ENCODE measurements around the gene NUDC. TPM values are rescaled to one million over a fixed set of nuclear protein-coding genes. Genes with fewer than 3 reads are reported as not detected.

The NUDC gene
- total and polyA plus RNA-seq, 2 of the 13 experiments (the other 11 are each of a cell fraction or from before 2014, with no cell fraction given), result 34.7 to 104 TPM

- TF ChIP-seq, protein P1, sequence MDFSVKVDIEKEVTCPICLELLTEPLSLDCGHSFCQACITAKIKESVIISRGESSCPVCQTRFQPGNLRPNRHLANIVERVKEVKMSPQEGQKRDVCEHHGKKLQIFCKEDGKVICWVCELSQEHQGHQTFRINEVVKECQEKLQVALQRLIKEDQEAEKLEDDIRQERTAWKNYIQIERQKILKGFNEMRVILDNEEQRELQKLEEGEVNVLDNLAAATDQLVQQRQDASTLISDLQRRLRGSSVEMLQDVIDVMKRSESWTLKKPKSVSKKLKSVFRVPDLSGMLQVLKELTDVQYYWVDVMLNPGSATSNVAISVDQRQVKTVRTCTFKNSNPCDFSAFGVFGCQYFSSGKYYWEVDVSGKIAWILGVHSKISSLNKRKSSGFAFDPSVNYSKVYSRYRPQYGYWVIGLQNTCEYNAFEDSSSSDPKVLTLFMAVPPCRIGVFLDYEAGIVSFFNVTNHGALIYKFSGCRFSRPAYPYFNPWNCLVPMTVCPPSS (IDR thresholded peaks at IDR 0.05), result no peak
- TF ChIP-seq THRA (CRISPR knock-in tag; IDR thresholded peaks at IDR 0.05; ENCODE audit: borderline replicate concordance) (no peak), ZFP36L2 (CRISPR knock-in tag; IDR thresholded peaks at IDR 0.05) (no peak), PHF21A (CRISPR knock-in tag; IDR thresholded peaks at IDR 0.05) (no peak), GTF2F1 (IDR thresholded peaks at IDR 0.05; ENCODE audit: low read length) (no peak), RFX1 (IDR thresholded peaks at IDR 0.05) (no peak), TRIM24 (CRISPR knock-in tag; IDR thresholded peaks at IDR 0.05) (no peak), ZNF3 (CRISPR knock-in tag; IDR thresholded peaks at IDR 0.05) (no peak), AGO2 (optimal IDR thresholded peaks at IDR 0.05; ENCODE audit: low read depth, low read length) (peak; percentile 89), HINFP (CRISPR knock-in tag; IDR thresholded peaks at IDR 0.05; ENCODE audit: low read depth) (0 out of 2 replicates have a peak, but pooled peaks have one; percentile 67), RFXANK (CRISPR knock-in tag; IDR thresholded peaks at IDR 0.05) (no peak), ZNF256 (CRISPR knock-in tag; conservative IDR thresholded peaks at IDR 0.05) (no peak), ZNF788 (CRISPR knock-in tag; IDR thresholded peaks at IDR 0.05; ENCODE audit: borderline replicate concordance) (no peak), ZNF383 (CRISPR knock-in tag; IDR thresholded peaks at IDR 0.05; ENCODE audit: borderline replicate concordance) (no peak), ZNF205 (CRISPR knock-in tag; IDR thresholded peaks at IDR 0.05) (0 out of 2 replicates have a peak, but pooled peaks have one; percentile 42), ZFP36 (IDR thresholded peaks at IDR 0.05; ENCODE audit: borderline replicate concordance, low read depth, low read length, partially characterized antibody) (no peak), CEBPG (CRISPR knock-in tag; IDR thresholded peaks at IDR 0.05) (no peak), KAT7 (CRISPR knock-in tag; IDR thresholded peaks at IDR 0.05; ENCODE audit: borderline replicate concordance) (0 out of 2 replicates have a peak, but pooled peaks have one; percentile 32), ZNF280B (CRISPR knock-in tag; IDR thresholded peaks at IDR 0.05; ENCODE audit: borderline replicate concordance) (peak; percentile 41; the same call in 1 of the 2 replicates), ZKSCAN1 (IDR thresholded peaks at IDR 0.05; ENCODE audit: low read length) (no peak), CHD4 (IDR thresholded peaks at IDR 0.05; ENCODE audit: borderline replicate concordance, low read length) (no peak), ZNF143 (CRISPR knock-in tag; IDR thresholded peaks at IDR 0.05) (no peak), ONECUT2 (CRISPR knock-in tag; IDR thresholded peaks at IDR 0.05) (no peak), ATF7-NPFF (CRISPR knock-in tag; IDR thresholded peaks at IDR 0.05; ENCODE audit: low read depth) (0 out of 2 replicates have a peak, but pooled peaks have one; percentile 12)
- TF ChIP-seq, protein P2, sequence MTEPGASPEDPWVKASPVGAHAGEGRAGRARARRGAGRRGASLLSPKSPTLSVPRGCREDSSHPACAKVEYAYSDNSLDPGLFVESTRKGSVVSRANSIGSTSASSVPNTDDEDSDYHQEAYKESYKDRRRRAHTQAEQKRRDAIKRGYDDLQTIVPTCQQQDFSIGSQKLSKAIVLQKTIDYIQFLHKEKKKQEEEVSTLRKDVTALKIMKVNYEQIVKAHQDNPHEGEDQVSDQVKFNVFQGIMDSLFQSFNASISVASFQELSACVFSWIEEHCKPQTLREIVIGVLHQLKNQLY (CRISPR knock-in tag; IDR thresholded peaks at IDR 0.05), result no peak
These were observed 10.0 kb upstream of the NUDC start (continued) for GRCh38 chr1:26911399-26912146.

Data from HepG2 (cell line).